Small intestine (tissue), 7 donors: ENCODE results near the gene TRIM14. TPM values are rescaled to one million over a fixed set of nuclear protein-coding genes. Genes with fewer than 3 reads are reported as not detected.

Experiments used
- DNase-seq, 2 donors: peaks; one replicate each; pipeline versions ENCODE4 v3.0.0 to v3.0.0-alpha.2; 2013
- FAIRE-seq: peaks from 2 replicates; lab custom pipeline; 2012; peaks lifted over from hg19 to GRCh38; lab: Jason Lieb, UNC
- H3K27ac ChIP-seq, 3 donors: one replicate each; pipeline ENCODE4 v1.5.1; 2013; ENCODE audit warnings: low read length in 2 of 3, mild to moderate bottlenecking in 2 of 3, control low read depth in 1 of 3, inconsistent platforms in 1 of 3, low read depth in 1 of 3, moderate library complexity in 1 of 3
- H3K27me3 ChIP-seq, 3 donors: one replicate each; pipeline ENCODE4 v1.6.1; 2013; ENCODE audit warnings: low read length in 3 of 3, inconsistent platforms in 1 of 3; ENCODE audit not compliant: control insufficient read depth in 3 of 3, insufficient read depth in 3 of 3
- H3K36me3 ChIP-seq, 3 donors: one replicate each; pipeline ENCODE4 v1.6.1; 2013; ENCODE audit warnings: low read length in 3 of 3, inconsistent platforms in 1 of 3, low read depth in 1 of 3, mild to moderate bottlenecking in 1 of 3, moderate library complexity in 1 of 3; ENCODE audit not compliant: control insufficient read depth in 3 of 3, insufficient read depth in 2 of 3
- H3K4me1 ChIP-seq, 3 donors: one replicate each; pipeline ENCODE4 v1.6.1; 2013; ENCODE audit warnings: low read length in 2 of 3, inconsistent platforms in 1 of 3, low read depth in 1 of 3, mild to moderate bottlenecking in 1 of 3, moderate library complexity in 1 of 3; ENCODE audit not compliant: control insufficient read depth in 3 of 3, insufficient read depth in 2 of 3
- H3K4me3 ChIP-seq, 3 donors: one replicate each; pipeline ENCODE4 v1.5.1; 2013; ENCODE audit warnings: low read length in 3 of 3, control low read depth in 1 of 3, inconsistent platforms in 1 of 3, low read depth in 1 of 3, mild to moderate bottlenecking in 1 of 3, moderate library complexity in 1 of 3
- H3K9me3 ChIP-seq, 2 donors: one replicate each; pipeline ENCODE4 v1.6.1; 2013; ENCODE audit warnings: low read depth in 1 of 2, low read length in 1 of 2; ENCODE audit not compliant: control insufficient read depth in 2 of 2, insufficient read depth in 1 of 2
- WGBS, 3 donors: extraction: QIAGEN DNeasy Blood & Tissue Kit; methylation state at CpG; one replicate each; pipeline ENCODE4 v1.1.7; 2013; 5-methylcytosine and 5-hydroxymethylcytosine counted together
- polyA plus RNA-seq, 4 donors: library from polyadenylated mRNA; stranded (reverse) in 3 of 4; unstranded in 1 of 4; fragments of 200-250 nt in 3 of 4; fragments of 120-200 nt in 1 of 4; gene quantifications; one replicate each; pipeline versions ENCODE4 v1.2.1 to v1.2.3, GENCODE V29; 2013
- donor health status: healthy with polysubstance abuse.
- donor health status: control.
- donor health status: control.
- donor health status: Bipolar disorder and iron deficiency.
- donor health status: healthy.

TRIM14 gene
- polyA plus RNA-seq, 4 donors, result 20.5 to 47.1 (median 32.9) TPM

DNA sequence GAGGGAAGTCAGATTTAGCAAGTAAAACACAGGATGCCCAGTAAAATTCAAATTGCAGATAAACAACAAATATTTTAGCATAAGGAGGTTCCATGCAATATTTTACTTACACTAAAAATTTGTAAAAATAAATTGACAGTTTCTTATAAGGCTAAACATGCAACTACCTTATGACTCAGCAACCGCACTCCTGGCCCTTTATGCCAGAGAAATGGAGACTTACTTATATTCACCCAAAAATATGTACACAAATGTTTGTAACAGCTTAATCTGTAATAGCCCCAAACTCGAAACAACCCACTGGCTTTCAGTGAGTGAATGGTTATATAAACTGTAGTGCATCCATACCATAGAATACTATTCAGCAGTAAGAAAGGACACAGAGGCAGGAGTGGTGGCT lies 28.6 kb upstream of the TRIM14 start:
- FAIRE-seq, result no peak
- 74 to 88% (median 83%) methylated on average over 2 of the region's 2 CpGs for WGBS, 3 donors
- peaks cover 0 to 54% (median 2%) of the 10 kb centered on the region in 3 donors for H3K36me3 ChIP-seq
- H3K9me3 ChIP-seq, result no peaks in the 10 kb centered on the region
- no peaks in the 10 kb centered on the region for H3K27me3 ChIP-seq
- peaks cover 13 to 66% (median 15%) of the 10 kb centered on the region in 3 donors for H3K4me1 ChIP-seq
- no peak overlapping the region for H3K4me3 ChIP-seq
- DNase-seq, result no peak
- H3K27ac ChIP-seq, result peak overlapping the region; percentile 92 to 99 (median 93)

DNA sequence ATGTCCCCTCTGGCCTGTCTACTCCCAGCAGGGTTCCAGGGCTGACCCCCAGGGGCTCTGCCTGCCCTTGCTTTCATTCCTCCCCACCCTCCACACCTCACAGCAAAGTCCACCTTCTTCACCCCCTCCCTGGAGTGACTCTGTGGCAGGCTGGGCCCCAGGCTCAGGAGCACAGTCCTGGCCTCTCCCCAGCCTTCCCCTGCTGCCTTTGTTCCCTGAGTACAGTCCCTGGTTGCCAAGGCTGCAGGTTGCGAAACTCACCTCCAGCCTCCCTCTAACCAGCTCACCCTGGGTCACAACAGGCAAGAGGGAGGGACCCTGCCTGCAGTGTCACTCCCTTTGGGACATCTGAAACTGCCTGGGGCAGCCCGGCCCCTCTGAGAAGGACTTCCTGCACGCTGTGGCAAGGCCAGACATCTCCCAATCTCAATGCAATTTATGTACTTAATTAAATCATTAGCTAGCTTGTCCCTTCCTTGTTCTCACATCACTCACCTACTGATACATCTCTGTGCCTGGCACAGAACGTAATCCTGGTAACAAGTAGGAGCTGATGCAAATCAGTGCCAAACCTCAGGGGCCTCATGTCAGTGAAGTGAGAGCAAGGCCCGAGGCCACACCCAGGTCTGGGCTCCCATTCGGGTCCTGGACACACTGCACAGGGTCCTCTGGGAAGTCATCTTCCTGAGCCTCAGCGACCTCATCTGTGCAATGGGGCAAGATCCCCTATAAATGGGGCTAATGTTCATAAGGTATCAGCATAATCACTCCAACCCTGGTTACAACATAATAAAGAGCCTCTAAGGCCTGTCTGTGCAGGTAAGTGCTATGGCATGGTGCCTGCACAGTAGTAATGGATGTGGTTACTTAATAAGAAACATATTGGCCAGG lies 27.3 kb upstream of the TRIM14 start:
- Histone ChIP-seq H3K27me3 (no peaks in the 10 kb centered on the region), H3K9me3 (no peaks in the 10 kb centered on the region), H3K27ac (peak overlapping the region; percentile 92 to 99 (median 93)), H3K36me3 (peaks cover 0 to 51% (median 2%) of the 10 kb centered on the region in 3 donors), H3K4me1 (peaks cover 13 to 70% (median 15%) of the 10 kb centered on the region in 3 donors), H3K4me3 (no peak overlapping the region)
- FAIRE-seq (no peak), DNase-seq (peak; percentile 98 to 99)
- 9 to 59% (median 26%) methylated on average over 7 of the region's 7 CpGs for WGBS, 3 donors

DNA sequence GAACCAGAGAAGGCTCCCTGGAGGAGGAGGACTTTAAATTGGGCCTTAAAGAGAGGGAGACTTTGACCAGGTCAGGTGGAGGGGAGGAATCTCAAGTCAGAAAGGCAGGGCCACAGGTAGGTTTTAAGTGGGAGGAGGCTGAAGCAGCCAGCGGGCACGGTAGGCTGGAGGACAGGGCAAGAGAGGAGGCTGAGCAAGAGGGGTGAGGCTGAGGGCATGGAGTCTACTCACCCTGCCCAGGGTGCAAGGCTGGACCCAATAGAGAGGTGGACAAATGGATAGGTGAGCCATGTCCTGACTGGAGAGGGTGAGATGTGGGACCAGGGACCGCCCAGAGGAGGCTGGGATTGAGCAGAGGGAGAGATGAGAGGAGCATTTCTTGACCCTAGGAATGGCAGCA lies 25.6 kb upstream of the TRIM14 start:
- 53 to 75% (median 66%) methylated on average over 3 of the region's 3 CpGs for WGBS, 3 donors
- H3K27ac ChIP-seq, result peak overlapping the region; percentile 92 to 99 (median 93)
- H3K4me1 ChIP-seq, result peaks cover 13 to 60% (median 15%) of the 10 kb centered on the region in 3 donors

DNA sequence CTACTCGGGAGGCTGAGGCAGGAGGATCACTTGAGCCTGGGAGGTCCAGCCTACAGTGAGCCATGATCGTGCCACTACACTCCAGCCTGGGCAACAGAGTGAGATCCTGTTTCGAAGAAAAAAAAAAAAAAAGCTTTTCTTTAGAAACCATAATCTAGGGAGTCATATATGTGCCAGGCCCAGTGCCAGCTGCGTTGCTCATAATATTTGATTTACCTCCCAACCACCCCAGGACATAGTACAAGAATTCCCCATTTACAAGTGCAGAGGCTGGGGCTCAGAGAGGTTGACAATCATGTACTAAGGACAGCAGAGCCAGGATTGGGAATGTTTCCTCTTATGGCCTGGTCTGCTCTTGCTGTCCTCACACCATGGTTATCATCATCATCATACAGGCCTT lies 25.1 kb upstream of the TRIM14 start:
- Histone ChIP-seq H3K36me3 (peaks cover 0 to 57% (median 3%) of the 10 kb centered on the region in 3 donors), H3K4me1 (peaks cover 13 to 55% (median 15%) of the 10 kb centered on the region in 3 donors), H3K27ac (peak overlapping the region; percentile 92 to 99 (median 93)), H3K4me3 (no peak overlapping the region), H3K9me3 (no peaks in the 10 kb centered on the region), H3K27me3 (no peaks in the 10 kb centered on the region)
- DNase-seq (peak in 1 of 2 donors; percentile 84), FAIRE-seq (no peak)
- WGBS, 3 donors, result 16 to 70% (median 57%) methylated on average over 4 of the region's 4 CpGs

More for the DNA sequence above, 25.6 kb upstream of the TRIM14 start:
- Histone ChIP-seq H3K27me3 (no peaks in the 10 kb centered on the region), H3K9me3 (no peaks in the 10 kb centered on the region), H3K36me3 (peaks cover 0 to 58% (median 3%) of the 10 kb centered on the region in 3 donors), H3K4me3 (no peak overlapping the region)
- FAIRE-seq (no peak), DNase-seq (peak in 1 of 2 donors; percentile 45)

DNA sequence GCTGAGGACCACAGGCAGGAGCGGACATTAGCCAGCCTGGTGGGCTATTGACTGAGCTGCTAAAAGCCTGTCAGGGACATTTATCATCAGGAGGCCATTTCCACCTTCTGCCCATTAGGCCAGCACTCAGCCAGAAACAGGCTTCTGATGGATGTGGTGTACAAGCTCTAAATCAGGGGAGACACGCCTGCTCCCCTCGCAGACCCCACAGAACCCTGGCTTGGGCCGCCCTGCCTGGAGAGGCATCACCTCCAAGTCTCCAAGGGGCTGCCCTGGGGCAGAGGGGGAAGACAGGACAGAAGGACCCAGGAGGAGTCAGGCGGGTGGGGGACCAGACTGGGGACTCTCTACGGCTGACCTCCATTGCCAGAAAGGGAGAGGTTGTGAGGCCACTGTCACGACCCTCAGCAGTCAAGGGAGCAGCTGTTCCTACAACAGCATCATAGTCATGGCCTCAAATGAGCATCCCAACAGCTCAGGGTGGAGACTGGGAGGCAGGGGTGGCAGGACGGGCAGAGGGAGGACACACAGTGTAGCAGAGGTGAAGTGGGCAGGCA lies 24.0 kb upstream of the TRIM14 start:
- Histone ChIP-seq H3K4me1 (peaks cover 13 to 55% (median 15%) of the 10 kb centered on the region in 3 donors), H3K36me3 (peaks cover 0 to 57% (median 3%) of the 10 kb centered on the region in 3 donors), H3K27ac (peak overlapping the region; percentile 92 to 99 (median 93)), H3K9me3 (no peaks in the 10 kb centered on the region), H3K4me3 (no peak overlapping the region), H3K27me3 (no peaks in the 10 kb centered on the region)
- FAIRE-seq (no peak), DNase-seq (no peak)
- WGBS, 3 donors, result 60 to 74% (median 68%) methylated on average over 8 of the region's 8 CpGs

DNA sequence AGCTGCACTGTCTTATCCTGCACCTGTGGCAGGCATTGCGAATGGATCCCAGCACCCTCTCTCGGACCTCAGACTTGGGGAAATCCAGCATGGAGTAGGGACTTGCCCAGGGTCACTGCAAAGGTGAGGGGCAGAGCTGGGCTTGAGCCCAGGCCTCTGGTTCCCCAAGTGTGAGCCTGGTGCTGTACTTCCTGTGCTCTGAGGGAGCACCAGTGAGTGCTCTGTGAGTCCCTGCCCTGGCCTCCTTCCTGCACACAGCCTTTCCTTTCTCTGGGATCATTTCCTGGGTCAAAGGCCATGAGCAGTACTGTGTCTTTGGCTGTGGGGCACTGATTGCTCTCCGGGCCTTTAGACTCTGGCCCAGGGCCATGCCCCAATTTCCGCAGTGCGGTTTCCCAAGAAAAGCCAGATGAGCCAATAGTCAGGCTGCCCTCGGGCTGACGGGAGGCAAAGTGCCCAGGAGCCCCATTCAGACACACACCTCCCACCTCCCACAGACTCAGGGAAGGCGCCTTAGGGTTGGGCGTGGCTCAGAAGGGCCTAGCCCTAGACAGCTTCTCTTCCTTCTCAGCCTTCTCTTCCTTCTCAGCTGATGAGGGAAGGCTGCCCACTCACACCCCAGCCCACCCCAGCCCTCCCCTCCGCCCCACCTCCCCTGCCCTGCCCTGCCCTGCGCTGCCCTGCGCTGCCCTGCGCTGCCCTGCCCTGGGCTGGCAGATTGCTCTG lies 23.3 kb upstream of the TRIM14 start:
- 17 to 50% (median 39%) methylated on average over 9 to 13 of the region's 13 CpGs for WGBS, 3 donors
- Histone ChIP-seq H3K4me3 (no peak overlapping the region), H3K4me1 (peaks cover 12 to 50% (median 12%) of the 10 kb centered on the region in 3 donors), H3K27ac (peak overlapping the region; percentile 92 to 99 (median 93)), H3K9me3 (no peaks in the 10 kb centered on the region), H3K27me3 (no peaks in the 10 kb centered on the region), H3K36me3 (peaks cover 2 to 60% (median 7%) of the 10 kb centered on the region in 3 donors)
- no peak for FAIRE-seq
- peak; percentile 97 to 99 for DNase-seq

DNA sequence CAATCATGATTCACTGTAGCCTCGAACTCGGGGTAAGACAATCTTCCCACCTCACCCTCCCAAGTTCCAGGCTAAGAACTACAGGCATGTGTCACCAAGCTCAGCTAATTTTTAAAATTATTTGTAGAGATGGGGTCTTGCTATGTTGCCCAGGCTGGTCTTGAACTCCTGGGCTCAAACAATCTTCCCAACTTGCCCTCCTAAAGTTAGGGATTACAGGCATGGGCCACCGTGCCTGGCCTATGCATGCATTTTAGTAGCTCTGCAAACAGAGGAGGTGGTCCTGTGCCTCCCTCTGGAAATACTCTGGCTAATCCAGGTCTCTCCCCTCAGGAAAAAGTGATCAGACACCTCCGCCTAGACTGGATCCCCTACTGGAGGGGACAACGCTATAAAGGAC lies 21.5 kb upstream of the TRIM14 start:
- H3K27ac ChIP-seq, result no peak overlapping the region
- no peak overlapping the region for H3K4me3 ChIP-seq
- WGBS, 3 donors, result 91 to 94% (median 93%) methylated on average over 5 of the region's 5 CpGs
- H3K36me3 ChIP-seq, result peaks cover 2 to 68% (median 16%) of the 10 kb centered on the region in 3 donors
- DNase-seq (no peak), FAIRE-seq (no peak)
- no peaks in the 10 kb centered on the region for H3K9me3 ChIP-seq
- H3K27me3 ChIP-seq, result no peaks in the 10 kb centered on the region
- H3K4me1 ChIP-seq, result peaks cover 8 to 34% (median 12%) of the 10 kb centered on the region in 3 donors

DNA sequence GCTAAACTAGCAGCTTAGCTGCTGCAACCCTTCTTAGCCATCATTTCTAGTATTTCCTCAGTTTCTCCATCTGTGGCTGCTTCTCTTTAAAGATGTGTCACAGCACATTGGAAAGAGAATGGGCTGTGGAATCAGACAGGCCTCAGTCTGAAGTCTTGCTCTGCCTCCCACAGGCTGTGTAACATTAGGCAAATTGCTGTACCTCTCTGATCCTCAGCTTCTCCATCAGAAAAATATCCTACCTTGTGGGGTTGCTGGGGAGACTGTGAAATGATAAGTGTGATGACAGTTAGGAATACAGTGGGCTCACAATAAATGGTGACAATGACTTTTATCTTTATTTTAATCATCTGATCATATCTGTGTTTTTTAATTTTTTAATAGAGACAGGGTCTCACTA lies 17.5 kb upstream of the TRIM14 start:
- peaks cover 4 to 80% (median 34%) of the 10 kb centered on the region in 3 donors for H3K36me3 ChIP-seq
- no peaks in the 10 kb centered on the region for H3K4me1 ChIP-seq
- DNase-seq, result no peak
- FAIRE-seq, result no peak
- H3K27ac ChIP-seq, result no peak overlapping the region
- no peak overlapping the region for H3K4me3 ChIP-seq
- no peaks in the 10 kb centered on the region for H3K9me3 ChIP-seq
- H3K27me3 ChIP-seq, result no peaks in the 10 kb centered on the region
